ENCODE measurements around the gene GALNTL6.

GRCh38 chr4:171794528-171794927 is 18.7 kb upstream of the GALNTL6 start:
- TF ChIP-seq CTCF (IDR thresholded peaks at IDR 0.05), result no peak
- no peak for TF ChIP-seq EZH2 (IDR thresholded peaks at IDR 0.05; ENCODE audit: borderline replicate concordance, insufficient read depth, low read depth, low read length, poor library complexity, severe bottlenecking)
